WTC11 (cell line): ENCODE measurements around the gene TMEM218.

Experiments
- CREB1 ChIP-seq: sonication (generic); formaldehyde crosslinking; IDR thresholded peaks from 2 replicates; pipeline ENCODE4 v1.8.0; 2023; ENCODE audit warnings: mild to moderate bottlenecking, missing genetic modification reagents
- CTCF ChIP-seq: fragments of 200-600 bp; IDR thresholded peaks from 2 replicates; pipeline ENCODE4 v1.8.0; 2022; ENCODE audit warnings: antibody characterized with exemption
- EMX1 ChIP-seq: fragments of 250-450 bp; sonication (Bioruptor Pico); IDR thresholded peaks from 2 replicates; pipeline ENCODE4 v1.8.0; 2021; ENCODE audit warnings: mild to moderate bottlenecking
- GABPB1 ChIP-seq: sonication (generic); formaldehyde crosslinking; IDR thresholded peaks from 2 replicates; pipeline ENCODE4 v1.8.1; 2023; ENCODE audit warnings: mild to moderate bottlenecking, missing genetic modification reagents
- IRF2 ChIP-seq: sonication (generic); formaldehyde crosslinking; IDR thresholded peaks from 2 replicates; pipeline ENCODE4 v1.8.0; 2022; ENCODE audit warnings: low read depth, missing genetic modification reagents, borderline replicate concordance
- NR3C1 ChIP-seq: sonication (generic); formaldehyde crosslinking; conservative IDR thresholded peaks from 2 replicates; pipeline ENCODE4 v1.8.1; 2023; ENCODE audit warnings: low read depth, mild to moderate bottlenecking, missing genetic modification reagents
- RORB ChIP-seq: fragments of 250-450 bp; sonication (Bioruptor Pico); IDR thresholded peaks from 2 replicates; pipeline ENCODE4 v1.9.0; 2021; ENCODE audit warnings: mild to moderate bottlenecking
- ZNF121 ChIP-seq: sonication (generic); formaldehyde crosslinking; IDR thresholded peaks from 2 replicates; pipeline ENCODE4 v1.8.0; 2023; ENCODE audit warnings: missing genetic modification reagents
- TF ChIP-seq, protein P1 (sequence below): sonication (generic); formaldehyde crosslinking; IDR thresholded peaks from 2 replicates; pipeline ENCODE4 v1.8.0; 2022; ENCODE audit warnings: mild to moderate bottlenecking, missing genetic modification reagents
- TF ChIP-seq, protein P2 (sequence below): sonication (generic); formaldehyde crosslinking; IDR thresholded peaks from 2 replicates; pipeline ENCODE4 v1.8.1; 2022; ENCODE audit warnings: mild to moderate bottlenecking, moderate library complexity, missing genetic modification reagents

DNA sequence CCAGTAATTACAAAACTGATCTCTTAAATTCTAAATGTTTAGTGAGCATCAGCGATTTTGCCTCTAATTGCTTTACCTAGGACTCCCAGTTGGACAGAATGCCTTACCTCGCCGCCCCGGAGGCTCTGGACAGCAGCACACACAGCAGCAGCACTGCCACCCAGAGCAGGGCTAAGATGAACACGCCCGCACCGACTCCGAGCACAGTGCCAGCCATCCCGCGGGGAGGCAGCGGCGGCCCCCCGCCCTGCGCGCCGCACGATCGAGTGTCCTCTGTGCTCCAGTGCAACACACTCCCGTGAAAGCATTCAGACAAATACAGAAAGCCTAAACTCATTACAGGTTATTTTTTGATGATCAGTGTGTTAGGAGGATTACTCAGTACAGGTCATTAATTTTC is 9.4 kb downstream of the TMEM218 start:
- TF ChIP-seq, protein P1, sequence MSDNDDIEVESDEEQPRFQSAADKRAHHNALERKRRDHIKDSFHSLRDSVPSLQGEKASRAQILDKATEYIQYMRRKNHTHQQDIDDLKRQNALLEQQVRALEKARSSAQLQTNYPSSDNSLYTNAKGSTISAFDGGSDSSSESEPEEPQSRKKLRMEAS (CRISPR knock-in tag) = no peak
- TF ChIP-seq CTCF (no peak), GABPB1 (CRISPR knock-in tag) (no peak), IRF2 (no peak), ZNF121 (CRISPR knock-in tag) (no peak), EMX1 (CRISPR knock-in tag) (no peak), NR3C1 (CRISPR knock-in tag) (no peak), RORB (CRISPR knock-in tag) (no peak), CREB1 (CRISPR knock-in tag) (no peak)
- TF ChIP-seq, protein P2, sequence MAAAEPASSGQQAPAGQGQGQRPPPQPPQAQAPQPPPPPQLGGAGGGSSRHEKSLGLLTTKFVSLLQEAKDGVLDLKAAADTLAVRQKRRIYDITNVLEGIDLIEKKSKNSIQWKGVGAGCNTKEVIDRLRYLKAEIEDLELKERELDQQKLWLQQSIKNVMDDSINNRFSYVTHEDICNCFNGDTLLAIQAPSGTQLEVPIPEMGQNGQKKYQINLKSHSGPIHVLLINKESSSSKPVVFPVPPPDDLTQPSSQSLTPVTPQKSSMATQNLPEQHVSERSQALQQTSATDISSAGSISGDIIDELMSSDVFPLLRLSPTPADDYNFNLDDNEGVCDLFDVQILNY (CRISPR knock-in tag) = no peak
